ENCODE data around the gene TINAGL1.
"Not testable (repeated sequence)": the region's sequence is repeated elsewhere in the genome, so short reads cannot be mapped to it uniquely, and the experiment has no call there.

The TINAGL1 gene

GRCh38 chr1:31583995-31584868 is 7.9 kb downstream of the TINAGL1 start:
- peak; percentile 28 for DNase-seq (ENCODE audit: low spot score)

GRCh38 chr1:31584869-31585735 is 8.8 kb downstream of the TINAGL1 start:
- DNase-seq (ENCODE audit: low spot score) = no peak

- DNase-seq (ENCODE audit: low spot score) = no peak
Measured at GRCh38 chr1:31585736-31586365, 9.5 kb downstream of the TINAGL1 start.

GRCh38 chr1:31586376-31587327 is 10.3 kb downstream of the TINAGL1 start:
- DNase-seq (ENCODE audit: low spot score) = no peak

GRCh38 chr1:31587328-31587699 is 11.0 kb downstream of the TINAGL1 start:
- DNase-seq (ENCODE audit: low spot score) = not testable (repeated sequence)

GRCh38 chr1:31587720-31588423 is 11.6 kb downstream of the TINAGL1 start:
- peak; percentile 32 for DNase-seq (ENCODE audit: low spot score)

- DNase-seq (ENCODE audit: low spot score) = no peak
Measured at GRCh38 chr1:31588751-31589515, 12.6 kb downstream of the TINAGL1 start.

GRCh38 chr1:31591425-31592093 is 15.2 kb downstream of the TINAGL1 start:
- DNase-seq (ENCODE audit: low spot score) = no peak

GRCh38 chr1:31592132-31592531 is 15.8 kb downstream of the TINAGL1 start:
- DNase-seq (ENCODE audit: low spot score) = no peak

GRCh38 chr1:31593136-31593665 is 16.9 kb downstream of the TINAGL1 start:
- no peak for DNase-seq (ENCODE audit: low spot score)

GRCh38 chr1:31593770-31594632 is 17.7 kb downstream of the TINAGL1 start:
- peak; percentile 37 for DNase-seq (ENCODE audit: low spot score)

GRCh38 chr1:31595836-31596736 is 19.8 kb downstream of the TINAGL1 start:
- no peak for DNase-seq (ENCODE audit: low spot score)

- no peak for DNase-seq (ENCODE audit: low spot score)
Measured at GRCh38 chr1:31596737-31597097, 20.4 kb downstream of the TINAGL1 start.

- no peak for DNase-seq (ENCODE audit: low spot score)
Measured at GRCh38 chr1:31598980-31599379, 22.7 kb downstream of the TINAGL1 start.

- no peak for DNase-seq (ENCODE audit: low spot score)
Measured at GRCh38 chr1:31600641-31601040, 24.3 kb downstream of the TINAGL1 start.

GRCh38 chr1:31602081-31602480 is 25.8 kb downstream of the TINAGL1 start:
- no peak for DNase-seq (ENCODE audit: low spot score)

- DNase-seq (ENCODE audit: low spot score) = no peak
Measured at GRCh38 chr1:31605908-31606427, 29.7 kb downstream of the TINAGL1 start.

Data from COLO829 (cell line).